MCF 10A (cell line): ENCODE measurements around the gene PARD6B. TPM values are rescaled to one million over a fixed set of nuclear protein-coding genes. Genes with fewer than 3 reads are reported as not detected.
"Not testable (repeated sequence)": the region's sequence is repeated elsewhere in the genome, so short reads cannot be mapped to it uniquely, and the experiment has no call there.

Source experiments
- BruUV-seq: library from RNA; stranded (reverse); fragments of 400-500 nt; replicated peaks from 2 replicates; lab custom pipeline; 2021; lab: Mats Ljungman, UMichigan
- CTCF ChIA-PET: fragments of 300-600 bp; sonication (Branson Sonifier 250); formaldehyde crosslinking; extraction: SDS; loops from one replicate; lab custom pipeline; 2021; ENCODE audit warnings: antibody characterized with exemption, inconsistent platforms; lab: Yijun Ruan, JAX
- POLR2A ChIA-PET: fragments of 300-600, 350-650 bp; sonication (Branson Sonifier 250); formaldehyde crosslinking; extraction: SDS; loops from one replicate; lab custom pipeline; 2020; ENCODE audit warnings: antibody characterized with exemption, inconsistent platforms; lab: Yijun Ruan, JAX
- DNase-seq: peaks from one replicate; pipeline ENCODE4 v3.0.0-alpha.2; 2018; ENCODE audit not compliant: unreplicated experiment
- H3K27ac Mint-ChIP-seq: one replicate; pipeline ENCODE4 v1.8.0; 2022; ENCODE audit warnings: mild to moderate bottlenecking, low read depth, mixed read lengths; ENCODE audit not compliant: unreplicated experiment
- H3K27me3 Mint-ChIP-seq: one replicate; pipeline ENCODE4 v1.8.0; 2022; ENCODE audit warnings: mixed read lengths; ENCODE audit not compliant: insufficient read depth, unreplicated experiment
- H3K36me3 Mint-ChIP-seq: one replicate; pipeline ENCODE4 v1.8.0; 2022; ENCODE audit warnings: mild to moderate bottlenecking, moderate library complexity, mixed read lengths; ENCODE audit not compliant: insufficient read depth, unreplicated experiment
- H3K4me1 Mint-ChIP-seq: one replicate; pipeline ENCODE4 v1.8.0; 2022; ENCODE audit warnings: mixed read lengths; ENCODE audit not compliant: insufficient read depth, unreplicated experiment
- H3K4me3 Mint-ChIP-seq: one replicate; pipeline ENCODE4 v1.8.0; 2022; ENCODE audit warnings: mild to moderate bottlenecking, moderate library complexity, mixed read lengths; ENCODE audit not compliant: unreplicated experiment
- H3K9me3 Mint-ChIP-seq: one replicate; pipeline ENCODE4 v1.8.0; 2022; ENCODE audit warnings: mixed read lengths; ENCODE audit not compliant: unreplicated experiment
- intact Hi-C: fragments of 100-400 bp; cut with micrococcal nuclease; formaldehyde crosslinking; loops from 2 replicates; pipeline ENCODE4 v1.14.1; 2022
- total RNA-seq: library from RNA; stranded (reverse); gene quantifications from 2 replicates; pipeline ENCODE4 v1.2.3, GENCODE V29; 2022
- TF ChIP-seq, protein P1 (sequence below): fragments of 200-600 bp; IDR thresholded peaks from one replicate; pipeline ENCODE4 v1.8.0; 2022; ENCODE audit warnings: antibody characterized with exemption, mild to moderate bottlenecking; ENCODE audit not compliant: unreplicated experiment

Gene PARD6B
- total RNA-seq, 1 experiment from 2014 or later: 5.8 TPM

DNA sequence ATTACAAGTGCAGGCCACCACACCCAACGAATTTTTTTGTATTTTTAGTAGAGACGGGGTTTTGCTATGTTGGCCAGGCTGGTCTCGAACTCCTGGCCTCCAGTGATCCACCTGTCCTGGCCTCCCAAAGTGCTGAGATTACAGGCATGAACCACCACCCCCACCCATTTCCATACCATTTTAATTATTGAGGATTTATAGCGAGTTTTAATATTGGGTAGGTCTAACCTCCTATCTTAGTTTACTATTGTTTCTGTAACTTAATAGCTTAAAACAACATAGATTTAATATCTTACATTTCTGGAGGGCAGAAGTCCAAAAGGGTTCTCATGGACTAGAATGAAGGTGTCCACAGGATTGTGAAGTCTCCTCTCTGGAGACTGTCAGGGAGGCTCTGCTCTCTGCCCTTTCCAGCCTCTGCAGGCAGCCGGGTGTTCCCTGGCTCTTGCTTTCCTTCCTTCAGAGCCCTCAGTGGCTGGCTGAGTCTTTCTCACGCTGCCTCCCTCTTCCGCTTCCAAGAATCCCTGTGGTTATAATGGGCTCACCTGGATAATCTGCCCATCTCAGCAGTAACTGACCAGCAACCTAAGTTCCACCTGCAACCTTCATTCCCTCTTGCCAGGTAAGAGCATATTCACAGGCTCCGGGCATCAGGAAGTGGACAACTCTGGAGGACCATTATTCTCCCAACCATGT lies 44.9 kb downstream of the PARD6B start:
- intact Hi-C loops: no loop called here
- DNase-seq: no peak
- no peak overlapping the region for H3K4me3 Mint-ChIP-seq
- H3K36me3 Mint-ChIP-seq: no peaks in the 10 kb centered on the region
- no peaks in the 10 kb centered on the region for H3K9me3 Mint-ChIP-seq
- no peak overlapping the region for H3K27ac Mint-ChIP-seq
- POLR2A ChIA-PET: interaction anchor here (1.1 kb wide), 1 partner anchor 14 kb away, joined by 4 read pairs; no protein-coding TSS in a partner anchor
- CTCF ChIA-PET: interaction anchor here (0.7 to 1.9 kb wide), 3 partner anchors 12 to 23 kb away, joined by 3 to 10 read pairs (median 9); no protein-coding TSS in a partner anchor
- H3K4me1 Mint-ChIP-seq: no peaks in the 10 kb centered on the region
- no TSS peak for BruUV-seq
- no peaks in the 10 kb centered on the region for H3K27me3 Mint-ChIP-seq
- TF ChIP-seq, protein P1, sequence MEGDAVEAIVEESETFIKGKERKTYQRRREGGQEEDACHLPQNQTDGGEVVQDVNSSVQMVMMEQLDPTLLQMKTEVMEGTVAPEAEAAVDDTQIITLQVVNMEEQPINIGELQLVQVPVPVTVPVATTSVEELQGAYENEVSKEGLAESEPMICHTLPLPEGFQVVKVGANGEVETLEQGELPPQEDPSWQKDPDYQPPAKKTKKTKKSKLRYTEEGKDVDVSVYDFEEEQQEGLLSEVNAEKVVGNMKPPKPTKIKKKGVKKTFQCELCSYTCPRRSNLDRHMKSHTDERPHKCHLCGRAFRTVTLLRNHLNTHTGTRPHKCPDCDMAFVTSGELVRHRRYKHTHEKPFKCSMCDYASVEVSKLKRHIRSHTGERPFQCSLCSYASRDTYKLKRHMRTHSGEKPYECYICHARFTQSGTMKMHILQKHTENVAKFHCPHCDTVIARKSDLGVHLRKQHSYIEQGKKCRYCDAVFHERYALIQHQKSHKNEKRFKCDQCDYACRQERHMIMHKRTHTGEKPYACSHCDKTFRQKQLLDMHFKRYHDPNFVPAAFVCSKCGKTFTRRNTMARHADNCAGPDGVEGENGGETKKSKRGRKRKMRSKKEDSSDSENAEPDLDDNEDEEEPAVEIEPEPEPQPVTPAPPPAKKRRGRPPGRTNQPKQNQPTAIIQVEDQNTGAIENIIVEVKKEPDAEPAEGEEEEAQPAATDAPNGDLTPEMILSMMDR: no peak

DNA sequence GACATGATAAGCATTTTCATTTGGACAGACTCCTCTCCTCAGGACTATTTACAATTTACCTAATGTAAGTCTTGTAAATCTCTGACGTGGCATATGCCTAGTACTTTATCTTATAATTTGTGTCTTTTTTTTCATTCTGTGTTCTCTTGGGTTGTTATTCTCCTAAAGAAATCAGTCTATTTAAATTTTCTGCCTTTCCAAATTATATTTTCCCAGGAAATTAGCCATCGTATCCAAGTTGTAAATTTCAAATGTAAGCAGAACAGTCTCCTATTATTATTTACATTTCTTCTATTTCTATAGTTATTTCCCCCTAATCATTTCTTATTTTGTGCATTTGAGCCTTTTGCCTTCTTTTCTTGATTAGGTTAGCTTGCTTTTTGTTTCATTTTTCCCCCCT lies 46.0 kb downstream of the PARD6B start:
- no peaks in the 10 kb centered on the region for H3K9me3 Mint-ChIP-seq
- CTCF ChIA-PET: interaction anchor here (0.7 to 1.9 kb wide), 3 partner anchors 11 to 262 kb away, joined by 6 to 10 read pairs (median 9); no protein-coding TSS in a partner anchor
- no peak for DNase-seq
- no peak overlapping the region for H3K27ac Mint-ChIP-seq
- no TSS peak for BruUV-seq
- POLR2A ChIA-PET: interaction anchor here (1.9 kb wide), 1 partner anchor 11 kb away, joined by 4 read pairs; no protein-coding TSS in a partner anchor
- TF ChIP-seq, protein P1: no peak
- intact Hi-C loops: no loop called here
- H3K4me3 Mint-ChIP-seq: no peak overlapping the region
- H3K4me1 Mint-ChIP-seq: no peaks in the 10 kb centered on the region
- no peaks in the 10 kb centered on the region for H3K36me3 Mint-ChIP-seq
- no peaks in the 10 kb centered on the region for H3K27me3 Mint-ChIP-seq

DNA sequence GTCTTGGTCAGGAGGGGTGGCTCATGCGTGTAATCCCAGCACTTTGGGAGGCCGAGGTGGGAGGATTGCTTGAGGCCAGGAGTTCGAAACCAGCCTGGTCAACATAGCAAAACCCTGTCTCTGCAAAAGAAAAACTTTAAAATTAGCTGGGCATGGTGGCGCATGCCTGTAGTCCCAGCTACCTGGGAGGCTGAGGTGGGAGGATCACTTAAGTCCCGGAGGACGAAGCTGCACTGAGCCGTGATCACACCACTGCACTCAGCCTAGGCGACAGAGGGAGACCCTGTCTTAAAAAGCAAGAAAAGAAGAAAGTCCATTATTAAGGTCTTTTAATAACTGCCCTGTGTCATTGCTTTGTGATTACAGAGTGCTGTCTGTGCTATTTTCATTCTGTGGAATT lies 47.6 kb downstream of the PARD6B start:
- H3K36me3 Mint-ChIP-seq, H3K27me3 Mint-ChIP-seq, H3K9me3 Mint-ChIP-seq, DNase-seq, BruUV-seq, H3K4me3 Mint-ChIP-seq, H3K4me1 Mint-ChIP-seq, intact Hi-C loops, H3K27ac Mint-ChIP-seq: not testable (repeated sequence)
- POLR2A ChIA-PET: interaction anchor here (0.6 to 1.6 kb wide), 3 partner anchors 16 to 364 kb away, joined by 3 to 5 read pairs (median 4); no protein-coding TSS in a partner anchor
- CTCF ChIA-PET: interaction anchor here (0.5 to 4.3 kb wide), 12 partner anchors 10 to 612 kb away, joined by 3 to 39 read pairs (median 3); no protein-coding TSS in a partner anchor

GRCh38 chr20:50783390-50783789 lies 52.0 kb downstream of the PARD6B start:
- Mint-ChIP-seq H3K4me1 (peaks cover 6% of the 10 kb centered on the region), H3K9me3 (no peaks in the 10 kb centered on the region), H3K36me3 (no peaks in the 10 kb centered on the region), H3K4me3 (no peak overlapping the region), H3K27ac (no peak overlapping the region), H3K27me3 (no peaks in the 10 kb centered on the region)
- intact Hi-C loops: no loop called here
- no TSS peak for BruUV-seq
- DNase-seq: no peak
- ChIA-PET CTCF (interaction anchor here (0.8 to 11.2 kb wide), 7 partner anchors 10 to 598 kb away, joined by 3 to 126 read pairs (median 3); partner anchors contain the start of gene BCAS4), POLR2A (interaction anchor here (0.7 to 1.2 kb wide), 3 partner anchors 18 to 652 kb away, joined by 3 to 8 read pairs (median 3); no protein-coding TSS in a partner anchor)
- TF ChIP-seq, protein P1: no peak
